ENCODE measurements around the gene ITLN2. TPM values are rescaled to one million over a fixed set of nuclear protein-coding genes. Genes with fewer than 3 reads are reported as not detected.
"Not testable (repeated sequence)": the region's sequence is repeated elsewhere in the genome, so short reads cannot be mapped to it uniquely, and the experiment has no call there.

ITLN2 gene
- total RNA-seq, 2 experiments from 2014 or later: not detected

DNA sequence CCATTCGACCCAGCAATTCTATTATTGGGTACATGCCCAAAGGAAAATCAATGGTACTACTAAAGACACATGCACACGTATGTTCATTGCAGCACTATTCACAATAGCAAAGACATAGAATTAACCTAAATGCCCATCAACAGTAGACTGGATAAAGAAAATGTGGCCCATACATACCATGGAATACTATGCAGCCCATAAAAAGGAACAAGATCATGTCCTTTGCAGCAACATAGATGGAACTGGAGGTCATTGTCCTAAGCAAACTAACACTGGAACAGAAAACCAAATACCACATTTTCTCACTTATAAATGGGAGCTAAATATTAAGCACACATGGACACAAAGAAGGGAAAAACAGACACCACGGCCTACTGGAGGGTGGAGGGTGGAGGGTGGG is 53.9 kb downstream of the ITLN2 start:
- DNase-seq; H3K27me3 Mint-ChIP-seq; intact Hi-C loops (cut with micrococcal nuclease); H3K4me3 Mint-ChIP-seq; H3K9me3 Mint-ChIP-seq; CTCF ChIA-PET; H3K36me3 Mint-ChIP-seq; H3K4me1 Mint-ChIP-seq (ENCODE audit: low read depth); POLR2A ChIA-PET; H3K27ac Mint-ChIP-seq: not testable (repeated sequence)

Other genes starting within 250 kb of the ITLN2 start
- gene CD48, start 243.0 kb downstream of the ITLN2 start, total RNA-seq: 100 to 1,000 TPM; 190 to 194 TPM
- gene SLAMF7, start 215.6 kb downstream of the ITLN2 start, total RNA-seq: 10 to 100 TPM; 11.4 to 15.9 TPM
- gene LY9, start 158.6 kb downstream of the ITLN2 start, total RNA-seq: 1 to 10 TPM; 4.8 to 4.9 TPM
- under 1 TPM in 1 of 2 experiments, not detected in 1; 0.14 TPM for gene CD244, start 91.9 kb downstream of the ITLN2 start, total RNA-seq
- not detected for gene ITLN1, start 69.6 kb downstream of the ITLN2 start, total RNA-seq
- 10 to 100 TPM; 21.3 to 25.3 TPM for gene F11R, start 66.3 kb upstream of the ITLN2 start, total RNA-seq
- gene TSTD1, start 84.2 kb upstream of the ITLN2 start, total RNA-seq: 10 to 100 TPM; 70.2 to 77.7 TPM
- 10 to 100 TPM; 43.4 to 43.7 TPM for gene USF1, start 91.2 kb upstream of the ITLN2 start, total RNA-seq
- 100 to 1,000 TPM; 171 to 178 TPM for gene ARHGAP30, start 115.1 kb upstream of the ITLN2 start, total RNA-seq
- gene NECTIN4, start 134.7 kb upstream of the ITLN2 start, total RNA-seq: under 1 TPM in 1 of 2 experiments, not detected in 1; 0.05 TPM
- 1 to 10 TPM; 1.2 to 1.6 TPM for gene KLHDC9, start 143.6 kb upstream of the ITLN2 start, total RNA-seq
- 100 to 1,000 TPM; 152 to 155 TPM for gene PFDN2, start 163.2 kb upstream of the ITLN2 start, total RNA-seq
- gene NIT1, start 163.3 kb upstream of the ITLN2 start, total RNA-seq: 10 to 100 TPM; 65.2 to 66.5 TPM
- 10 to 100 TPM; 35.0 to 40.2 TPM for gene DEDD, start 177.9 kb upstream of the ITLN2 start, total RNA-seq
- 10 to 100 TPM; 87.7 to 91.0 TPM for gene UFC1, start 199.2 kb upstream of the ITLN2 start, total RNA-seq
- 10 to 100 TPM; 25.4 to 28.6 TPM for gene USP21, start 204.7 kb upstream of the ITLN2 start, total RNA-seq
- 10 to 100 TPM; 27.0 to 30.7 TPM for gene PPOX, start 211.6 kb upstream of the ITLN2 start, total RNA-seq
- 10 to 100 TPM; 46.3 to 50.9 TPM for gene B4GALT3, start 222.7 kb upstream of the ITLN2 start, total RNA-seq
- 1 to 10 TPM; 2.3 to 3.0 TPM for gene ADAMTS4, start 244.2 kb upstream of the ITLN2 start, total RNA-seq
- 100 to 1,000 TPM in 1 of 2 experiments, 10 to 100 TPM in 1; 98.3 to 103 TPM for gene NDUFS2, start 247.6 kb upstream of the ITLN2 start, total RNA-seq